Trophoblast cell (in vitro differentiated cells and primary cell): ENCODE results near the gene MAPRE3.

Experiments used
- DNase-seq, 2 donors: peaks; one replicate each; pipeline ENCODE4 v3.0.0-alpha.2; 2016
- H2AFZ ChIP-seq: 2 replicates; pipeline ENCODE4 v1.6.1; 2013; ENCODE audit warnings: low read length, moderate library complexity, mild to moderate bottlenecking; ENCODE audit not compliant: insufficient read depth, poor library complexity
- H2AK5ac ChIP-seq: 2 replicates; pipeline ENCODE4 v1.6.1; 2013; ENCODE audit warnings: mild to moderate bottlenecking, low read length
- H2BK120ac ChIP-seq: 2 replicates; pipeline ENCODE4 v1.6.1; 2013; ENCODE audit warnings: low read length, mild to moderate bottlenecking, moderate library complexity; ENCODE audit not compliant: insufficient read depth, poor library complexity
- H2BK12ac ChIP-seq: 2 replicates; pipeline ENCODE4 v1.6.1; 2013; ENCODE audit warnings: mild to moderate bottlenecking, low read length, moderate library complexity
- H2BK5ac ChIP-seq: 2 replicates; pipeline ENCODE4 v1.6.1; 2013; ENCODE audit warnings: low read length, low read depth, moderate library complexity, mild to moderate bottlenecking; ENCODE audit not compliant: poor library complexity
- H3K14ac ChIP-seq: 2 replicates; pipeline ENCODE4 v1.6.1; 2013; ENCODE audit warnings: mild to moderate bottlenecking, low read length
- H3K18ac ChIP-seq: 2 replicates; pipeline ENCODE4 v1.6.1; 2013; ENCODE audit warnings: mild to moderate bottlenecking, low read length
- H3K23ac ChIP-seq: 2 replicates; pipeline ENCODE4 v1.6.1; 2013; ENCODE audit warnings: low read length
- H3K27ac ChIP-seq: 2 replicates; pipeline ENCODE4 v1.5.1; 2013; ENCODE audit warnings: low read depth, mild to moderate bottlenecking, inconsistent platforms, low read length, moderate library complexity
- H3K27me3 ChIP-seq: 2 replicates; pipeline ENCODE4 v1.6.1; 2013; ENCODE audit warnings: inconsistent platforms, mild to moderate bottlenecking, low read length, moderate library complexity; ENCODE audit not compliant: insufficient read depth
- H3K36me3 ChIP-seq, 2 experiments: 1 replicate in 1 of 2; 2 replicates in 1 of 2; pipeline ENCODE4 v1.6.1; 2013; ENCODE audit warnings: low read length in 2 of 2, mild to moderate bottlenecking in 2 of 2, moderate library complexity in 1 of 2; ENCODE audit not compliant: insufficient read depth in 2 of 2, control insufficient read depth in 1 of 2
- H3K4ac ChIP-seq: 2 replicates; pipeline ENCODE4 v1.6.1; 2013; ENCODE audit warnings: low read depth, mild to moderate bottlenecking, low read length, moderate library complexity
- H3K4me1 ChIP-seq, 2 experiments: 1 replicate in 1 of 2; 2 replicates in 1 of 2; pipeline ENCODE4 v1.6.1; 2013; ENCODE audit warnings: low read length in 2 of 2, mild to moderate bottlenecking in 2 of 2, moderate library complexity in 1 of 2; ENCODE audit not compliant: insufficient read depth in 2 of 2, control insufficient read depth in 1 of 2
- H3K4me2 ChIP-seq: 2 replicates; pipeline ENCODE4 v1.6.1; 2013; ENCODE audit warnings: inconsistent platforms, mild to moderate bottlenecking, low read length, moderate library complexity
- H3K4me3 ChIP-seq: 2 replicates; pipeline ENCODE4 v1.5.1; 2013; ENCODE audit warnings: mild to moderate bottlenecking, low read depth, low read length, inconsistent platforms
- H3K79me1 ChIP-seq: one replicate; pipeline ENCODE4 v1.6.1; 2013; ENCODE audit warnings: low read length
- H3K79me2 ChIP-seq: 2 replicates; pipeline ENCODE4 v1.6.1; 2013; ENCODE audit warnings: low read length, mild to moderate bottlenecking; ENCODE audit not compliant: control insufficient read depth, insufficient read depth, poor library complexity
- H3K9ac ChIP-seq: 2 replicates; pipeline ENCODE4 v1.6.1; 2013; ENCODE audit warnings: mild to moderate bottlenecking, low read length
- H3K9me3 ChIP-seq: 2 replicates; pipeline ENCODE4 v1.6.1; 2013; ENCODE audit warnings: low read depth, mild to moderate bottlenecking, control low read depth, inconsistent platforms, low read length; ENCODE audit not compliant: insufficient read depth
- H4K12ac ChIP-seq: 2 replicates; pipeline ENCODE4 v1.6.1; 2013; ENCODE audit warnings: low read depth, mild to moderate bottlenecking, low read length, moderate library complexity
- H4K8ac ChIP-seq: 2 replicates; pipeline ENCODE4 v1.6.1; 2013; ENCODE audit warnings: low read depth, mild to moderate bottlenecking, low read length, moderate library complexity
- H4K91ac ChIP-seq: one replicate; pipeline ENCODE4 v1.6.1; 2013; ENCODE audit warnings: low read depth, mild to moderate bottlenecking, low read length, moderate library complexity
- WGBS: extraction: QIAGEN DNeasy Blood & Tissue Kit; methylation state at CpG from one replicate; pipeline ENCODE4 v1.1.7; 2013; ENCODE audit warnings: missing lambda C conversion rate; ENCODE audit not compliant: insufficient read length, insufficient coverage; ENCODE audit errors: extremely low coverage; 5-methylcytosine and 5-hydroxymethylcytosine counted together

The MAPRE3 gene

DNA sequence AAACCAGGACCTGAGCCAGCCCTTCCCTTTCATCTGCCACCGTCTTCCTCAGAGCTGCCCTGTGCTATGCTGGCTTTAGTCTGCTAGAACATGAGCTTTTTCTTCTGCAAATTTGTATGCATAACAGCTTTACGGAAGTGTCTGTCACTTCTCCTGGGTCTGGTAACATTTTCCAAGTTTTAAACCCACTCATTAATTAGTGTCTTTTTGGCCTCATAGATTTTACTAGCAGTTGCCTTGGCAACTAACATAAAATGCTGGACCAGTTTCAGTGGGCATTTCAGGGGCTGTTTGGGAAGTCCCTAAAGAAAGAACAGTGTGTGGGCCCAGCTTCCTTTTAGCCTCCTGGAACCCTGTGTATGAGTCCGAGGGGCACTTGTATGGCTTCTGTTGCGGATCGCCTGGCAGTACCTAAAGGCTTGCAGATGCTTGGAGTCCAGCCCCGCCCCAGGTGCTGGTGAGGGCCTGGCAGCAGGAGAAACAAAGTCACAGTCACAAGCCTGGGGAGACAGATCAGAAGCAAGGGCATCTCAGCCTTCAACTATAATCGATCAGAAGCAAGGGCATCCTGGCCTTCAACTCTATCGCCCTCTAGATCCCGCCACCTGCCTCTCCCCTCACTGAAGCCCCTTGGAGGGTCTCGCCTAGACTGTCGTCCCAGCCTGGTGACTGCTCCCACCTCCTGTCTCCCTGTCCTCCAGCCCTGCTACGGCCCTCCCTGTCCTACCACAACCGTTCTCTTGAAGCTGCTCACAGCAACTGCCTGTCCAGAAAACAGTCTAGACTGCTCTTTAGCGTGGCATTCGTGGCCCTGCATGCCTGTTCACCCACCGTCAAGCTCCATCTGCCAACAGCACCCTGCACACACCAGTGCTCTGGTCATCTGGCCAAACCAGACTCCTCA is 36.8 kb upstream of the MAPRE3 start:
- H3K18ac ChIP-seq = no peak overlapping the region
- no peak overlapping the region for H2AFZ ChIP-seq
- H4K8ac ChIP-seq = no peak overlapping the region
- DNase-seq = no peak
- H3K23ac ChIP-seq = no peak overlapping the region
- no peaks in the 10 kb centered on the region for H3K79me2 ChIP-seq
- no peak overlapping the region for H2BK120ac ChIP-seq
- no peak overlapping the region for H2AK5ac ChIP-seq
- H3K14ac ChIP-seq = no peak overlapping the region
- no peak overlapping the region for H4K12ac ChIP-seq
- no peak overlapping the region for H3K4me3 ChIP-seq
- H3K79me1 ChIP-seq = no peaks in the 10 kb centered on the region
- no peak overlapping the region for H3K9ac ChIP-seq
- no peaks in the 10 kb centered on the region for H3K36me3 ChIP-seq
- no peak overlapping the region for H3K27ac ChIP-seq
- H2BK12ac ChIP-seq = no peak overlapping the region
- WGBS = no CpG with 5 or more reads among the region's 16 CpGs
- H3K4me1 ChIP-seq = no peaks in the 10 kb centered on the region
- H3K9me3 ChIP-seq = no peaks in the 10 kb centered on the region
- no peaks in the 10 kb centered on the region for H3K27me3 ChIP-seq
- no peak overlapping the region for H3K4ac ChIP-seq
- H4K91ac ChIP-seq = no peak overlapping the region
- H3K4me2 ChIP-seq = no peak overlapping the region
- no peak overlapping the region for H2BK5ac ChIP-seq

DNA sequence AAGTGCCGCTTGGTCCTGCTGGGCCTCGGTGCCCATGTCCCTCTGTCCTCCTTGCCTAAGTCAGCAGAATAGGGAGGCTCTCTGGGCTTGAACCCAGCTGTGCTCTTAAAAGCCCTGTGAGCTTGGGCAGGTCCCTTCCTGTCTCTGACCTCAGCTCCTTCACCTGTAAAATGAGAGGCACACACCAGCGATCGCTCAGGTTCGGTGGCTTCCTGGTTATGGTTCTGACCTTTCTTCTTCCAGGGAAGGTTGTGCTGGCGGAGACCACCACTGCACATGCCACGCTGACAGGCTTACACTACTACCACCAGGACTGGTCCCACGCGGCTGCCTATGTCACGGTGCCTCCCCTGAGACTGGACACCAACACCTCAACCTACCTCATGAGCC is 36.1 kb upstream of the MAPRE3 start:
- H3K4me3 ChIP-seq = no peak overlapping the region
- H4K91ac ChIP-seq = no peak overlapping the region
- H3K9me3 ChIP-seq = no peaks in the 10 kb centered on the region
- no peak overlapping the region for H3K27ac ChIP-seq
- H3K14ac ChIP-seq = no peak overlapping the region
- no peak overlapping the region for H3K4me2 ChIP-seq
- H3K23ac ChIP-seq = no peak overlapping the region
- no peak overlapping the region for H4K12ac ChIP-seq
- H3K36me3 ChIP-seq = no peaks in the 10 kb centered on the region
- no peak overlapping the region for H2BK12ac ChIP-seq
- no peak overlapping the region for H2AFZ ChIP-seq
- H2BK120ac ChIP-seq = no peak overlapping the region
- H4K8ac ChIP-seq = no peak overlapping the region
- H3K79me1 ChIP-seq = no peaks in the 10 kb centered on the region
- no CpG with 5 or more reads among the region's 10 CpGs for WGBS
- H3K4ac ChIP-seq = no peak overlapping the region
- no peak overlapping the region for H2BK5ac ChIP-seq
- no peak overlapping the region for H3K18ac ChIP-seq
- no peak overlapping the region for H3K9ac ChIP-seq
- no peaks in the 10 kb centered on the region for H3K27me3 ChIP-seq
- DNase-seq = no peak
- H3K4me1 ChIP-seq = no peaks in the 10 kb centered on the region
- H3K79me2 ChIP-seq = no peaks in the 10 kb centered on the region
- no peak overlapping the region for H2AK5ac ChIP-seq

DNA sequence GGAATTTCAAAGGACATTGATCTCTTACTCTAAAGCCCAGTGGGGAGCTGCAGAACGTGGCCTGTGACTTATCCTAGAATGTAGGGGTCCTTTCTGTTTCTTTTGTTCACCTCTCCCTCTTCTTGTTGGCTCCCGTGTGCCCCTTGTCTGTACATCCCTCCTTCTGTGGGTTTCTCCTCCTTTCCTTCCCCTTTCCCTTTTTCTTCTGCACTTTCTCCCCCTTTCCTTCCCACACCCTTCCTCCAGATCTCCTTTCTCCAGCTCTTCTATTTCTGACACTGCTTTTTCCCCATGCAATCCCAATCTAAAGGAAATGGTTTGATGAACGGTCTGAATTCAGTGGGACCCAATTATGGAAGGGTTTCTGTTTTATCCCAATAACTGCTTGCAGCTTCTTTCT is 35.5 kb upstream of the MAPRE3 start:
- H2BK120ac ChIP-seq = no peak overlapping the region
- no peak overlapping the region for H3K4me3 ChIP-seq
- H2BK5ac ChIP-seq = no peak overlapping the region
- H2BK12ac ChIP-seq = no peak overlapping the region
- no peak overlapping the region for H3K9ac ChIP-seq
- H3K27ac ChIP-seq = no peak overlapping the region
- no peak overlapping the region for H4K91ac ChIP-seq
- no peak overlapping the region for H3K4me2 ChIP-seq
- H3K14ac ChIP-seq = no peak overlapping the region
- no peak overlapping the region for H3K18ac ChIP-seq
- no peak overlapping the region for H4K8ac ChIP-seq
- H2AFZ ChIP-seq = no peak overlapping the region
- H3K4me1 ChIP-seq = no peaks in the 10 kb centered on the region
- H3K79me2 ChIP-seq = no peaks in the 10 kb centered on the region
- no peaks in the 10 kb centered on the region for H3K36me3 ChIP-seq
- no peak overlapping the region for H2AK5ac ChIP-seq
- no peaks in the 10 kb centered on the region for H3K9me3 ChIP-seq
- H3K79me1 ChIP-seq = no peaks in the 10 kb centered on the region
- no peak overlapping the region for H3K23ac ChIP-seq
- H3K27me3 ChIP-seq = no peaks in the 10 kb centered on the region
- no peak overlapping the region for H4K12ac ChIP-seq
- WGBS = no CpG with 5 or more reads among the region's 3 CpGs
- DNase-seq = no peak
- no peak overlapping the region for H3K4ac ChIP-seq

DNA sequence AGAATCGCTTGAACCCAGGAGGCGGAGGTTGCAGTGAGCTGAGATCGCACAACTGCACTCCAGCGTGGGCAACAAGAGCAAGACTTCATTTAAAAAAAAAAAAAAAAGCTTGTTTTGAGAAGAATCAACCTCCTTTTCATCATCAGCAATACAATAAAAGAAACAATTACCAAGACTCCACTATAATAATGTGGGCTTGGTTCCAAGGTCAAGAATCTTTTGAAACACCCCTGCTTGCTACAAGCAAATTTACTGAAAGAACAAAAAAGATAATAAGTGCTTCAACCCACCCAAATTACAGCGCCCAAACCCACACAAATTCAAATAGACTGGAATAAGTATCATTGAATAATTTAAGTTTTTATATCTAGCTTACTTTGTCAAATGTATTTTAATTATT is 33.6 kb upstream of the MAPRE3 start:
- Histone ChIP-seq H3K4ac (no peak overlapping the region), H3K9me3 (no peaks in the 10 kb centered on the region), H3K36me3 (no peaks in the 10 kb centered on the region), H3K9ac (no peak overlapping the region), H2BK5ac (no peak overlapping the region), H3K27ac (no peak overlapping the region), H3K23ac (no peak overlapping the region), H3K4me1 (no peaks in the 10 kb centered on the region), H3K79me1 (no peaks in the 10 kb centered on the region), H3K18ac (no peak overlapping the region), H2AFZ (no peak overlapping the region), H4K12ac (no peak overlapping the region), H2BK12ac (no peak overlapping the region), H3K14ac (no peak overlapping the region), H2BK120ac (no peak overlapping the region), H3K27me3 (no peaks in the 10 kb centered on the region), H4K8ac (no peak overlapping the region), H3K4me3 (no peak overlapping the region), H2AK5ac (no peak overlapping the region), H3K79me2 (no peaks in the 10 kb centered on the region), H4K91ac (no peak overlapping the region), H3K4me2 (no peak overlapping the region)
- WGBS = no CpG with 5 or more reads among the region's 5 CpGs
- DNase-seq = no peak
